ENCODE measurements around the gene NUMA1. TPM values are rescaled to one million over a fixed set of nuclear protein-coding genes. Genes with fewer than 3 reads are reported as not detected.

NUMA1 gene
- total and polyA plus RNA-seq, 9 of the 15 experiments (the other 6 are each of a cell fraction or from before 2014, with no cell fraction given): 4.1 to 104 (median 51.2) TPM

- TF ChIP-seq, protein P1, sequence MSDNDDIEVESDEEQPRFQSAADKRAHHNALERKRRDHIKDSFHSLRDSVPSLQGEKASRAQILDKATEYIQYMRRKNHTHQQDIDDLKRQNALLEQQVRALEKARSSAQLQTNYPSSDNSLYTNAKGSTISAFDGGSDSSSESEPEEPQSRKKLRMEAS (CRISPR knock-in tag; IDR thresholded peaks at IDR 0.05): no peak
- TF ChIP-seq ZNF134 (CRISPR knock-in tag; conservative IDR thresholded peaks at IDR 0.05) (no peak), ZNF830 (CRISPR knock-in tag; IDR thresholded peaks at IDR 0.05) (no peak), SMAD4 (CRISPR knock-in tag; conservative IDR thresholded peaks at IDR 0.05) (no peak), PHF8 (IDR thresholded peaks at IDR 0.05; ENCODE audit: borderline replicate concordance, low read length) (no peak), HDAC8 (tag; IDR thresholded peaks at IDR 0.05) (no peak), ZBTB40 (IDR thresholded peaks at IDR 0.05) (no peak), ZBTB40 (CRISPR knock-in tag; IDR thresholded peaks at IDR 0.05) (no peak), RBM14 (IDR thresholded peaks at IDR 0.05; ENCODE audit: borderline replicate concordance, insufficient read depth, low read depth, low read length) (no peak)
These were observed 88.1 kb downstream of the NUMA1 start (continued) for GRCh38 chr11:71992136-71992730.

All from K562 (cell line).